T-helper 2 cell (primary cell): Measurements from ENCODE around the gene TMEM178B.
"Not testable (repeated sequence)": the region's sequence is repeated elsewhere in the genome, so short reads cannot be mapped to it uniquely, and the experiment has no call there.

ENCODE experiments used
- DNase-seq, 5 experiments: peaks; one replicate each; pipeline versions ENCODE4 v3.0.0 to v3.0.0-alpha.2; 2012 to 2022

Gene TMEM178B

DNA sequence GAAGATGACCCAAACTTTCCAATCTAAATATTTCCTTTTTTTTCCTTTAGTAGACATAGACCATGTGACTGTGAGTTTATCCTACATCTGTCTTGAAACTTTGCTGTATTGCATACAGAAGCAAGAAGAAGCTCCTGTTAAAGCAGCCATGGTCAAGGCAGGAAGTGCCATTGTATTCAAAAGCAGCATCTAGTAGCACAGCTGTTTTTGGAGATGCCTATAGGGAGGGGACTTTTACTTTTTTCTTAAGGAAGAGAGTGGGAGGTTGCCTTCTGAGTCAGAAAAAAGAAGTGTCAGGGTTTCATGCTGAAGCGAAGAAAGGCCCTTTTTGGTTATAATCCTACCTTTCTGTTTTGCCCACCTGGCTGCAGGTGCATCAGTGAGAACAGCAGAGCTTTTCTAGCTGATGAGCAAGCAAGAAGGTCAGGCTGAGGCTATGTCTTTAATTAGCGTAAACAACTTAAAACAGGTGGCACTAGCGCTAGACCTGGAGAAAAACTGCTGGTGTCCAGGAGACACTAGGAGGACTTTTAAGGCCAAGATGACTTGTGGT, 243.2 kb downstream of the TMEM178B start:
- no peak for DNase-seq

DNA sequence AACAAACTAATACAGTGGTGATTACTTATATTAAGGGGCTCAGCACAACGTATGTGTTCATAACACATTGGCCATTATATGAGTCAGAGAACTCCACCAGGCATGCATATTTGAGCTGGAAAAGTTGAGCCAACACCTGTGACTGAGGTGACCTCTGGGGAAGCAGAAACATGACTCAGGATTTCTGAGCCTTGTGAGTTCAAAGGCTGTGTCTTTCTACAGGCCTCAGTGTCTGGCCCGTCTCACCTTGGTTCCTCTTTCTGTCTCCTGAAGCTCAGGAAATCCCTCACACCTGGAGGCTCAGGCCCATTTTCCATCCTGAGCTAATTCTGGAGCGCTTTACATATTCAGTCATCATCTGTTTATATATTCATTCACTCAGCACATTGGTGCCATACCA, 246.4 kb downstream of the TMEM178B start:
- DNase-seq: no peak

DNA sequence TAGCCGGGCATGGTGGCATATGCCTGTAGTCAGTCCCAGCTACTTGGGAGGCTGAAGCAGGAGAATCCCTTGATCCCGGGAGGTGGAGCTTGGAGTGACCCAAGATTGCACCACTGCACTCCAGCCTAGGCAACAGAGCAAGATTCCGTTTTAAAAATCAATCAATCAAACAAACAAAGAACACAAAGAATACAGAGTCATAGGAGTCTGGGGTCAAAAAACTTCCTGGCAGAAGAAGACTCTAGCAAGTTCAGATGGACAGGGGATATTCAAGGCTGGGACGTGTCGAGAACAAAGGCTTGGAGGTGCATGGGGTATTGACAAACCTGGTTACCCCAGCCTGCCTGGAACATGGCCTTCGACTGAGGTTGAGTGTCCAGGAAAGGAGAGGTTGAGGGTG, 248.5 kb downstream of the TMEM178B start:
- DNase-seq: no peak

DNA sequence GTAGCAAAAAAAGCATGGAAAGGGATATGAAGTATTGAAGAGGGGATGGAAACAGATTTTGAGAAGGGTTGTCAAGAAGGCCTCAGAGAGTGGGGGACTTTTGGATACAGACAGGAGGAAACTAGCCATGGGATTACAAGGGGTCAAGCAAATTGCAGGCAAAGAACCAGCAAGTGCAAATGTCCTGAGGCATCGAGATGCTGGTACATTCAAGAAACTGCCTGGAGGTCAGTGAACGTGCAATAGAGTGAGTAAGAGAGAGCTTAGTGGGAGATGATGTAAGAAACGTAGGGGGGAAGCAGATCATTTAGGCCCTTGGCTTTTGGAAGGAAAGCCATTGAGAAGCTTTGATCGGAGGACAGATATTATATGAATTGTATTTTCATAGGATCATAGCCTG, 250.0 kb downstream of the TMEM178B start:
- no peak for DNase-seq

DNA sequence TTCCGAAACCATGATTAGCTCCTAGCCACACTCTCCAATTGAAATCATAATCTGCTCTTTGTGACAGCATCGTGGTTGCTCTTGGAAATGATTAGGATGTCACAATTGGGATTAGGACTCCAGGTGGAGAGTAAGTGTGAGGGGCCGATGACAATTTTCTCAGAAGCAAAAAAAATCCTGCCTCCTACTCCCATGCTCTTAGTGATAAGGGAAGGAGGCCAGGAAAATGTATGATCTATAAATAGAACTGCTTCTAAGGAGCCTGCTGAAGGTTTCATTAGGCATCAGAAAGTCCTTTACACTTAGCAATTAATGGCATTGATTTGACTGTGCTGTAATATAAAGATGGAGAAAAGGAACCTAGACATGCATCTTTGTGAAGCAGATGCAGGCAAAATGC, 251.0 kb downstream of the TMEM178B start:
- DNase-seq: no peak

DNA sequence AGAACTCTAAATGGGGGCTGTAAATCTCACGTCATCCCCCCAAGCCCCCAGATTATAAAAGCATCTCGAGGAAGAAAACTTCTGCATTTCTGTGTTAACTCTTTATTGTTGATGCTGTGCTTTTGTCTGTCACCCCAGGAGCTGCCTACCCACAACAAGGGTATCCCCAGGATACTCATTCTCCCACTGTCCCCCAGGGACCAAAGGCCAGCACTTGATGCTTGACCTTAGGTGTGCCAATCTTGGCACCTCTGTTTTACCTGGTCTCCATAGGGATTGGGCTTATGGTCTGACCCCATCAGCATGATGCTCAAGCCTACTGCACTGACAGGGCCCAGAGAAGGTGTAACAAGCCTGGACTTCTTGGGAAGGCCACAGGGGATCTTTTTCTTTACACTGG, 251.4 kb downstream of the TMEM178B start:
- no peak for DNase-seq

DNA sequence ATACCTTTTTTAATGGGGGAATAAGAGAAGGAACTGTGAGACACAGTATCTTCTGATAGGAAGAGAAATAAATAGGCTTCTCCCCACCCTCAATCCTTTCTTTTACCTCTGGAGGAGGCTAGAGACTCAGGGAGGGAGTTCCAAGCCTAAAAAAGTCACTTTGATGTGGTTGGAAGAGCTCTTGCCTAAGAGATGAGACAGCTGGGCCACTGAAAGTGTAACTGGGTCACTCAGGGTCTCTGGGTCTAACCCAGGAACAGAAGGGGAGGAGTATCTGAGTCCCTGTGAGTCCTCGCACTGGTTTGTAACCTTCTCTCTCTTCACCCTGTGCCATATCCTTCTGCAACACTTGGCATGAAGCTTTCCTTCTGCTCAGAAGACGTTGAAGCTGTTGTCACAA, 254.4 kb downstream of the TMEM178B start:
- no peak for DNase-seq

DNA sequence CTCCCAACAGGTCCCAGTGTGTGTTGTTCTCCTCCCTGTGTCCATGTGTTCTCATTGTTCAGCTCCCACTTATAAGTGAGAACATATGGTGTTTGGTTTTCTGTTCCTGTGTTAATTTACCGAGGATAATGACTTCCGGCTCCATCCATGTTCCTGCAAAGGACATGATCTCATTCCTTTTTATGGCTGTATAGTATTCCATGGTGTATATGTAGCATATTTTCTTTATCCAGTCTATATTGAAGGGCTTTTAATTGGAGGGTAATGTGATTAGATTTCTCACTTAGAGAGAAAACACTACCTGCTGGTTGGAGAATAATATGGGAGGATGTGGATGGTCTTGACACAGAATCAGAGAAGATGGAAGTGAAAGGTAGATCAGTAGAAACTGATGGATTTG, 256.4 kb downstream of the TMEM178B start:
- not testable (repeated sequence) for DNase-seq

DNA sequence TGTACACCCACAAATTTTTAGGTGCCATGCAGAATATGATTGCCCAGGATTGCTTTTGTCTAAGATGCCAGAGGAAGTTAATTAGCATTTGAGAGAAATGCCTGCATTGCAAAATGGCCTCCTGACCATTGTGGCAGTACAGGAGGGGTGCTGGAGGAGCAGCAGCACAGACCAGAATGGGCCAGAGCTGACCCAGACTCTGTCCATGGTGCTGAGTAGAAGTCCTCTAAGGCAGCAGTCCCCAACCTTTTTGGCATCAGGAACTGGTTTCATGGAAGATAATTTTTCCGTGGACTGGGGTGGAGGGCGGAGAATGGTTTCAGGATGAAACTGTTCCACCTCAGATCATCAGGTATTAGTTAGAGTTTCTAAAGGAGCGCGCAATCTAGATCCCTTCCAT, 259.6 kb downstream of the TMEM178B start:
- DNase-seq: no peak

DNA sequence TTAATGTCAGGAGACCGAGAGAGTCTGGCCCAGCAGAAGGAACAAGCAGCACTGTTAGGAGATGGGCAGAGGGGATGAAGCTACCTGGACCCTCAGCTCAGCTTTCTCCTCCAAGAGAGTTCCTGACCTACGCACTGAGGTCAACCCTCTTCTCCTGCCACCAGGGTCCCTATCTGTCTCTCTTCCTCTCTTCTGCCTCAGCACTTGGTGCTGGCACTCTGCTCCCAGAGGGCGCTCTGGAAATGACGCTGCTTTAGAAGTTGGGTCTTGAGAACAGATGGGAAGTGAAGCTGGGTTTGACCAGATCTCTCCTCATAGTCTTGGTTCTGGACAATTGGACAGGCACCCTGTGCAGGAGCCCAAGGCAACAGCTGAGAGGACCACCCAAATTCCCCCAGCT, 261.3 kb downstream of the TMEM178B start:
- no peak for DNase-seq

DNA sequence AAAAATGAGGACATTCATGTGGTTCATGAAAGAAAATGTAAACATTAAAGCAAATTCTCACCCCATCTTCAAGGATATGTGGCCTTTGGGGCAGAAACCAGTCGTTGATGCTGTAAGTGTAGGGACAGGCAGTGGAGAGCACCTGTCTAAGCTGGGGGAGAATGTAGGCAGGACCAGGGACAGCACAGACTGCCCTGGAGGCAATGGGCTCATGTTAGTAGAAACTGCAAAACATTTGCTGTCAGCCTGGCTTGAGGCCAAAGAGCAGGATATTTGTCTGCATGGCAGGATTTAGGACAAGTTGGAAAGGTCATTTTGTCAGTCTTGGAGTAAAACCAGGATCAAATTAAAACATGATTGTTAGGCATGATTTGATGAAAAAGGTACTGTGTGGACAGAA, 265.7 kb downstream of the TMEM178B start:
- DNase-seq: no peak

DNA sequence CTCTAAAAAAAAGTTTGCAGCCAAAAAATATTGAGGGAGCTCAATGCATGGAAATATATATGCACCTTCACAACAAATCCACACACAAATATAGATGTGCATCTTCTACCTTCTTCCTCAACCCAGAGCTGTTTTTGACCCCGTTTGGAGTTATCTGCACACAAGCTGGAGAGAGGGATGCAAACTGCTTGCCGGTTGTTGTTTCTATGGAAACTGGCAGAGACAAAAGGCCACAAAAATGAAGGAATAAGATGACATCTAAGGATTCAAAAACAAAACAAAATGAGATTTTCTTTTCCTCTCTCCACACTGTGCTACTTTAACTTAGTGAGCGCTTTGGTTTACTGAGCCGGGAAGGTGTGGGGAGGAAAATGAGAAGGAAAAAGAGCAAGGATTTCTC, 267.1 kb downstream of the TMEM178B start:
- no peak for DNase-seq

DNA sequence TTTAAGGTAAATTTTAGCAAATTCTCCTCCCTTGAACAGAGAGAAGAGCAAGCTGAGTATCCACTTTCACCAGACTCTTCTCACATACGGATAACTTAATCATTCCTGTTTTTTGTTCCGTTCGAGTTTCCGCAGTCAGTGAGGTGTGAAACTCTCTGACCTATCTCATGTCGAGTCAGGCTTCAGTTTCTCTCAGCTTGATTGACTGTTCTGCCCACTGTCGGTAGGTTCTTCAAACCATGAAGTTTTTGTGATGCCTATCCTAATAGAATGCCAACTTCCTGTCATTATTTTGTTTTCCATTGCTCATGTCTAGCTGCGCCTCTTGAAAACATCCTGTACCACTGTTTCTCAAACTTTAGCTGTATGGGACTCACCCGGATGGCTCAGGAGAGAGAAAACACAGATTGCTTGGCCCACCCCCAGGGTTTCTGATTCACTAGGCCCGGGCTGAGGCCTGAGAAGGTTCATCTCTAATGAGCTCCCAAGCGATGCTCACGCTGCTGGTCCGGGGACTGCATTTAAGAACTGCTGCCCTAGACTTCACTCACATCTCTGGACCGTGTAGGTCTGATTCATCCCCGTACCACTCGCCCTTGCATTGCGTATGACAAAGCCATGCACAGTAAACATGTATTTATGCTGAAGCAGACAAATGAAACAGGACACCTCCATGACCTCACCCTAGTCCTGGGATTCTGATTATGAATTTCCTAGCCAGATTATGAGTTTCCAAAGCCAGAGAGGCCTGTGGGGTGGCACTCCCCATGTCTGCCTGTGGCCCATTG, 269.0 kb downstream of the TMEM178B start:
- no peak for DNase-seq

DNA sequence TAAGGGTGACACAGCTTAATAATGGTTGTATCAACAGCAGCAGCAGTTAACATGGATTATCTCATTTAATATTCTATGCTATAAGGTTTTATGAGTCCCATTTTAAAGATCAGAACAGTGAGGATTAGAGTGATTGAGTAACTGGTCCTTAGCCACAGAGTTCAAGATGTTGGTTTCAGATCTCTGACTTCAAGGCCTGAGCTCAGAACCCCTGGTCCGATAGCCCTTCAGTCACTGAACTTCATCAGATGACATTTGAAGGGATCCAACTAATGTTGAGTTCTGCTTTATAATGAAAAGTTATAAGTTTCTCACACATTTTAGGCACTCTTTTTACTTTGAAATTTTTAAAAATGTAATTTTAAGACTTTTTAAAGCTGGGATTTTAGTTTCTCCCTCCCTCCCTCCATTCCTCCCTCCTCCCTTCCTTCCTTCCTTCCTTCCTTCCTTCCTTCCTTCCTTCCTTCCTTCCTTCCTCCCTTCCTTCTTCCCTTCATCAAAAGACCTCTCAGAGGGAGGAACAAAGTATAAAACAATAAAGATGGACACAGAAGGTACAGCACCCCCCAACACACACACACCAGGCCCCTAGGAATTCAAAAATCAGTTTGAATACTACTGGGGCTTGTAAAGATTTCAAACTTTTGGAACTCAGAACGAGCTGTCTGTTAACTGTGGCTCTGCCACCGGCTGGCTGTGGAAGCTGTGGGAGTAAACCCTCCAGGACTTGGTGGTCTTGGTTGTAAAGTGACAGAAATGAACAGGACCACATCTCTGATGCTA, 270.5 kb downstream of the TMEM178B start:
- no peak for DNase-seq

DNA sequence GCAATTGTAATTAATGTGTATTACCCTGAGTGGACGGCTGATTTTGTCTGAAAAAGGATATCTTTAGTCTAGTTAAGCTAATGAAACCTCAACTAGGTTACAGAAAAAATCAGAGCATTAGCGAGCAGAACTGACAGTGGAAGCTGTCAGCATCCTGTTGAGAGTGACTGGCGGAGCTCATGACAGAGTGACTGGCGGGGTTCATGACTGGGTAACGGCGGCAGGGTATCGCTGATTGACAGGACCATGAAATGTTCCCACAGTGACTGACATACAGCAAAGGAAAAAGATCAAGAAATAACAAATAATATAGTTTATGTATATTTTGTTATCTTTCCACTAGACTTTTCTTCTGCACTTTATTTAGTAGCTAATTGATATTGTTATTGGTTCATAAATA, 274.9 kb downstream of the TMEM178B start:
- DNase-seq: no peak

DNA sequence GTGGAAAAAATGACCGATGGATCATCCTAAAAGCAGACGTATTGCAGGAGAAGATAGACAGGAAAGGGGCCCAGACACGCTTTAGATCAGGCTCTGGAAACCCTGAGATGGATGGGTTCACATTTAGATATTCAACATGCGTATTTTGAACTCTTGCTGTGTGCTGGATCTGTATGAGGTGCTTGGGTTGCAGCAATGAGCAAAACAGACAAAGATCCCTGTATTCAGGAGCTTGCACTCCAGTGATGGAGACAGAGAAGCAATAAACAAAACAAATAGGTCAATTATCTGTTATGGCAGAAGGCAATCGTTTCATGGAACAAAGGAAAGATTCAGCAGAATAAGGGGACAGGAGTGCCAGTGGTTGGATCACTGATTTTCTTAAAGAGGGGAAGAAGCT, 275.5 kb downstream of the TMEM178B start:
- DNase-seq: no peak

DNA sequence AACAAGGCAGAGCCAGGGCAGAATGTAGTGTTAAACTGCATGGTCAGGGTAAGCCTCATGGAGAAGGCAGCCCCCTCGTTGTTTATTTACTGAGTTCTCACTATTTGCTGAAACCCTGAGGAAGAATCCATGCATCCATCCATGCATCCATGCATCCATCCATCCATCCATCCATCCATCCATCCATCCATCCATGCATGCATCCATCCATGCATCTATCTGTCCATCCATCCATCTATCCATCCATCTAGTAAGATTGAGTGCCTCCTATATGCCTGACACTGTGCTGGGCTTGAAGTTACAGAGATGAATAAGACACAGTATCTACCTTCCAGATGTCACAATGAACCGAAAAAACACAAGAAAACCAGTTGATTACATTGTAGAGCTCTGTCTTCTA, 275.9 kb downstream of the TMEM178B start:
- no peak for DNase-seq

DNA sequence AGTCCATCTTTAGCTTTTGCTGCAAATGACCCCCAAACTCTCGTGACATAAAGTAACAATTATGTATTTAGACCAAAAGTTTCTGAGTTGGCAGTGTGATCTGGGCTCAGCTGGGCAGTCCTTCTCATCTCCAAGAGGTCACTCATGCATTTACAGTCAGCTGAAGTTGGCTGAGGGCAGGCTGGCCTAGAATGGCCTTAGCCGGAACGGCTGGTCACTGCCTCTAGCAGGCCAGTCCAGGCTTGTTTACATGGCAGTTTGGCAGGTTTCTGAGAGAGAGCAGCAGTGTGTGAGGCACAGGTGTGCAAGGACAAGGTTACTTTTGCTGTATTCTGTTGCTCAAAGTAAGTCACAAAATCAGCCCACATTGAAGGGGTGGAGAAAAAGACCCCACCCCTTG, 277.3 kb downstream of the TMEM178B start:
- DNase-seq: no peak

DNA sequence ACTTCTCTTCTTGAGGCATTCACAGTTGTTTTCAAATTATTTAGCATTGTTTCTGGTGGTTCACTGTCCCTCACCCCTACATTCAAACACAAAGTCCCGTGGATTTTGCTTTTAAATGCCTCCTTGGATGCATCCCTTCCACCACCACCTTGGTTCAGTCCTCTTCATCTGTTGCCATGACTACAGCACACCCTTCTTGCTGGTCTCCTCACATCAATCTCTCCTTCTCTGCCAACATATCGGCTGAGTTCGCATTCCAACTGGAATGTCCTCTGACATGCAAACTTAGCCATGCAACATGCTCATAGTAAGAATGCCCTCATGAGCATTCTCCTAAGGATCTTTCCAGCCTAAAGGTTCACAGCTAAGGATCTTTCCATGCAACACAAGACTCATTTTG, 279.1 kb downstream of the TMEM178B start:
- no peak for DNase-seq

DNA sequence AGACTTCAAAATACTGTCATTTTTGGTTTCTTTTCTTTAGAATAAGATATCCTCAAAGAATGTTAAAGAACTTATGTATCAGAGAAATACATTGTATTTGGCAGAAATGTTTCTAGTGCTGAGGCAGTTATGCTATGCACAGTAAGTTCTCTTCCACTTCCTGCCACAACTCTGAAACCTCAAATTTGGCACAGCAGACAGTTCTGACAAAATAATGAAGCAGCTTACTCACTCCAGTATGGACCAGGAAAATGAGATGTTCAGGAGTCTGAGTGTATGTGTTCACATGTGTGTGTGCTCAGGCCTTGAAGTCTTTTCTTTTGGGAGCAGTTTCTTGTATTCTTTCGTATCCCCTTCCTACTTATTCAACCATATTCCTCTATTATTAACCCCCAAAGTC, 280.4 kb downstream of the TMEM178B start:
- DNase-seq: peak in 1 of 5 experiments; percentile 35

DNA sequence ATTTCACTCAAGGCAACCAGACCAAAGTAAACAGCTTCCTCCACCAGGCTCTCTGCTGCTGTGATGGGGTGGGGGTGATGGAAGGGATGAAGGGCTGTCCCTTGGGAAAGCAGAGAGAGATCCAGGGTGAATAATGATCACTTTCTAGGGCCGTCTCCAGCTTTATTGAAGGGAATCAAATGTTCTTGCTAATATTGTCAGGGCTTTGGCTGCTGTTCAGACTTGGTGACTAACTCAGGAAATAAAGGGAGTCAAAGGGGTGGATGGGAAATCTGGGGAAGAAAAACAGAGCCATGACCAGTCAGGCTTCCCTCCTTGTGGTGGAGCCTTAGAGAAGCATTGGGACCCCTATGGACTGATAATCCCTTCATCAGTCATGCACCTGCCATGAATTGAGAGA, 281.2 kb downstream of the TMEM178B start:
- DNase-seq: no peak

DNA sequence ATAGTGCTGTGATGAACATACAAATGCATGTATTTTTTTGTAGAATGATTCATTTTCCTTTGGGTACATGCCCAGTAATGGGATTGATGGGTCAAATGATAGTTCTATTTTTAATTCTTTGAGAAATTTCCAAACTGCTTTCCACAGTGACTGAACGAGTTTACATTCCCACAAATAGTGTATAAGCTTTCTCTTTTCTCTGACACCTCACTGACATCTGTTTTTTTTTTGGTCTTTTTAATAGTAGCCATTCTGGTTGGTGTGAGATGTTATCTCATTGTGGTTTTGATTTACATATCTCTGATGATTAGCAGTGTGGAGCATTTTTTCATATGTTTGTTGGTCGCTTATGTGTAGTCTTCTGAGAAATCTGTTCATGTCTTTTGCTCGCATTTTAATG, 282.3 kb downstream of the TMEM178B start:
- no peak for DNase-seq

DNA sequence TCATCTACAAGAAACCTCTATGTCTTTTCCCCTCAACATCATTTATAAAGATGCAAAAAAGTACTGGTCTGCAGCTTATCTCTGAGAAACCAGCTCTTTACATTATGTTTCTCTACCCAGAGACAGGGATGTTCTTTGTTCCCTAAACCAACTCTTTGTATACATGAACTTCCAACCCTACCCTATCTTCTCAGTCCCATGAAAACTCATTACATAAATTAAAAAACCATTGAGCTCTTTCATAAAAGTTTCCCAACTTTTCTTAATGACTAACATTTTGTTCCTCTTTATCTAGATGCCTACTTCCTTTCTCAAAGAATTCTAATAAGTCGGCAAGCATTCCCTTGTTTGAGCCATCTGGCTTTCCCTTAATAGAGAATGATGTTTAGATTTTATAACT, 284.5 kb downstream of the TMEM178B start:
- DNase-seq: no peak

DNA sequence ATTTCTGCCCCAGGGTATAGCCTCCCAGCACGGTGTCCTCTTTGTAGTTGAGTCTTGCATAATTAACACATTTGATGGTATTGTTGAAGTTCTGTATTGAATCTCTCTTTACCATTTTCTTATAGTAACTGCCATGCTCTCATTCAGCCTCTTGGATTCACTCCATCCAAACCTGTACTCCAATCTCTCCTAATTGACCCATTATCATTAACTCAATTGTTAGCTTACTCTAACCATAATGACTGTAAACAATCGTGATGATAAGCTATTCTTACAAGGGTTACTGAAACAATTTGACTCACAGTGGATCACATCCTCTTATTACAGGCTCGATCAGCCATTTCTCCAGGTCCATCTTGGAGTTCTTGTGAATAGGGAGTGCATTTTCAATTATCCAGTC, 285.4 kb downstream of the TMEM178B start:
- no peak for DNase-seq
